HG03060 (cell line): Measurements from ENCODE around the gene HCK.

Experiments used
- ATAC-seq: cut with Tn5 transposase; IDR thresholded peaks from one replicate; pipeline ENCODE4 v1.9.1; 2021; ENCODE audit warnings: low read depth, moderate number of reproducible peaks; ENCODE audit not compliant: unreplicated experiment

The HCK gene

DNA sequence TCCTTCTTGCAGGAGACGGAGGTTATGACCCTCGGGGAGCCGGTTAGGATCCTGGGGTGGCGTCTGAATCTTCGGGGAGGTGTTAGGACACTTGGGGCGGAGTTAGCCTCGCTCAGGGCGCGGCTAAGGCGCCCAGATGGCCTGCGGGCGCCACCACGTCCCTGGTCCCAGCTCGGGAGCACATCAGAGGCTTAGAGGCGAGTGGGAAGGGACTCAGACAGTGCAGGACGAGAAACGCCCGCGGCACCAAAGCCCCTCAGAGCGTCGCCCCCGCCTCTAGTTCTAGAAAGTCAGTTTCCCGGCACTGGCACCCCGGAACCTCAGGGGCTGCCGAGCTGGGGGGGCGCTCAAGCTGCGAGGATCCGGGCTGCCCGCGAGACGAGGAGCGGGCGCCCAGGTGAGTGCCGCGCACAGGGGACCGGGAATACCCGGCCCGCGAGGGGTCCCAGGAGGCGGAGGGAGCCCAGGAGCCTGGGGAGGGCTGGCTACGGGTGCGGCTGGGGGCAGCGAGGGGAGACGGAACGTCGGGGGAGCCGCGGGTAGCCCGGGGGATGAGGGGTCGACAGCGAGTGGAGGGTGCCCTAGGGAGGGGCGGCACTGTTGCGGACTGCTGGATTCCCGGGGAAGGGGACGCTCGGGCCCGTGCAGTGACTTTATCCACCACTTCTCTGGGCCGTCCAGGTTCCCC lies at the start of gene HCK:
Gene HCK, plus strand, starts transcription at position 153 of the 688 bp plus-strand sequence.
- ATAC-seq, result no peak

DNA sequence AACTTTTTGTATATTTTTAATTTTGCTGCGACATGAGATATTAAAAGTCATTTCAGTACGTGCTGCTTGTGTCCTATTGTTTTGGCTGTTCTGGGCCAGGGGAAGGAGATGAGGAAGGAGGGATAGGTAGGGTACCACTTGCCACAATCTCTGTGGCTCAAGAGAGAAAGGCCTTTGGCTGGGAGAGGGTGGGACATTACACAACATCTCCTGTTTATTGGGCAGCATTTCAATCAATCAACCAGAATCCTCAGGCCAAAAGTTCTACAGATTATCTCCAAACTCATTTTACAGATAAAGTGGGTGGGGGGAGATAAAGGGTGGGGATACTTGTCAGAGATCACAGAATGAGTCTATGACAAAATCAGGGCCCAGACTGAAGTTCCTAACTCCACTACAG lies 48.7 kb upstream of the HCK start:
- no peak for ATAC-seq

DNA sequence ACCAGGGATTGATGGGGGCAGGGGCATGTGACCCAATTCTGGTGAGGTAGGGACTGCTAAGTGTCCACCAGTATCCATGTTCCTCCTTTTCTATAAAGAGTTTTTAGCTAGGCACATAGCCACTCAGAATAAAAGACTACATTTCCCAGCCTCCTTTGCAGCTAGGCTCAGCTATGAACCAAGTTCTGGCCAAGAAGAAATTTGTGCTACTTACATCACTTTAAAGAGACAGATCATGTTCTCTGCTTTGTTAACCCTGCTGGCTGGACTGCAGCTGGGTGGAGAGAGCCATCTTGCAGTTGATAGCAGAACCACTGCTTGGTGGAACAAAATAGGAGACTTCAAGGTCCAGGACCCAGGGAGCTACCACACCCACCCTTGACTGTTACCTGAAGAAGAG lies 47.1 kb upstream of the HCK start:
- ATAC-seq, result no peak

DNA sequence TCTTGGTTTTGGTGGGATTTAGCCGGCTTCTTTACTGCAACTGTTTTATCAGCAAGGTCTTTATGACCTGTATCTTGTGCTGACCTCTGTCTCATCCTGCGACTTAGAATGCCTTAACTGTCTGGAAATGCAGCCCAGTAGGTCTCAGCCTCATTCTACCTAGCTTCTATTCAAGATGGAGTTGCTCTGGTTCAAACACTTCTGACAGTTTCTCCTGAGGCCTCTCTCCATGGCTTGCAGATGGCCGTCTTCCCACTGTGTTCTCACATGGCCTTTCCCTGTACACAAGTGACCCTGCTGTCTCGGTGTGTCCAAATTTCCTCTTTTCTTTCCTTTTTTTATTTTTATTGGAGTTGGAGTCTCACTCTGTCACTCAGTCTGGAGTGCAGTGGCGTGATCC lies 46.0 kb upstream of the HCK start:
- ATAC-seq, result no peak

DNA sequence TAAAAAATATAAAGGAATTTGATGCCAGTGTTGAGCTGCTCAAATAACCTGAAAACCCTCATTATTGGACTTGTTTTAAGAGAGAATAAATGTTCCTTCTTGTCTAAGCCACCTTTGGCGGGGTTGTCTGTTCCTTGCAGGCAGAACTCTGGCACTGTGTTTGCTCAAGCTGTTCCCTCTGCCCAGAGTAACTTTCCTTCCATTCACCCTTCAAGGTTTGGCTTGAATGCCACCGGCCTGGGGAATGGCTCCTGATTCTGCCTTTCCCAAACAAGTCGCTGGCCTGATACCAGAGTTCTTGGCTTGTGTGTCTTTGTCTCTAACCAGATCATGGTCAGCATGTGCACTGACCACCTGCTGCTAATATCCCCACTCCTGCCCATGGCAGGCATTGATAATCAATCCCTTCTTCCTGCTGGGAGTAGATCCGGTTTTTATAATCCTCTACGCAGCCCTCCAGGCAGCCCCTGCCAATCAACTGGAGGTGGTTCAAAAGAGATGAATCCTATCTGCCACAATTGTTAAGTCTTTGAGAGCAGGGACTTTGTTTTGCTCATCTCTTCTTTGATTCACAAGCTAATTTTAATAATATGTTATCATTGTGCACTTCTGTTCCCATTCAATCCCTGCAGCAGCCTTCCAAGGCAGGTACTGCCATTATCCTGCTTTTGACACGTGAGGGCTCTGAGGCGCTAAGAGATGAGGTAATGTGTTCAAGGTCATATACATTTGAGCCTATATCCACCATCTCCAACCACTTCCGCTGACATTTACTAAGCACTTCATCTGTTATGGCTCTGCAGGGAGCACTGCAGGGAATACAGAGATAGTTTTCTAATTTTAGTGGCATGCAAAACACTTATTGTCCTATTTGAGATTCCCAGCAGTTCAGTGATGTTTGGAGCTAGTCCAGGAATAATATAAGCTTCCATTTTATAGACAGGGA lies 44.9 kb upstream of the HCK start:
- ATAC-seq, result no peak

DNA sequence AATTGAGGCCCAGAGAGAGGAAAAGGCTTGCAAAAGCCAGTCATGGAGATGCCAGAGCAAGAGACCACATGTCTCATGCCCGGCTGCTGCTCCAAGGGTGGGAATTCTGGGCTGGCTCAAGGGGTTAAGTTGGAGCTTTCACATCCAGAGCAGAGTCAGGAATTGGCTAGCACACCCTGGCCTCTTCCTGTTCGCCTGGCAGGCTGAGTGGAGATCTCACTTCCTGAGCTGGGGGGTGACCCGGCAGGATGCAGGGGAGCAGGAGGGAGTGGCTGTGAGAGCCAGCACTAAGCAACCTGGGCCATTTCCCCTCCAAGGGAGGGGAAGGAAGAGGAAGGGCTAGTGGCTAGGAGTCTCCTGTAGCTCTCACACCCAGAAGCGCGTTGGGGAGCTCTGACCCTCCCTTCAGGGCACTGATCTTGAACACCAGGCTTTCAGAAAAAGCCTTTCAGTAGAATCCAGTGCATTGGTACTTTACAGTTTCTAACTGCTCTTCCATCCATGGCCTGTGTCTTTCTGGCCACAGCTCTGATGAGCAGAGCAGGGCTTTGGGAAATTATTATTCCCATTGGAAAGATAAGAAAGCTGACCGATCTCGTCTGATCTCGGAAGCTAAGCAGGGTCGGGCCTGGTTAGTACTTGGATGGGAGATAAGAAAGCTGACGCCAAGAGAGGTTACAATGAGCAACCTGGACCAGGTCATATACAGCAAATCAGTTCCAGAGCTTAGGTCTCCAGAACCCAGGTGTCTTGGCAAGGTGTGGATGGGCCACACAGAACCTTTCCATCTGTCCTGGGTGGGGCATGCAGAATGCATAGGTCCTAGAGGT lies 44.0 kb upstream of the HCK start:
- no peak for ATAC-seq

DNA sequence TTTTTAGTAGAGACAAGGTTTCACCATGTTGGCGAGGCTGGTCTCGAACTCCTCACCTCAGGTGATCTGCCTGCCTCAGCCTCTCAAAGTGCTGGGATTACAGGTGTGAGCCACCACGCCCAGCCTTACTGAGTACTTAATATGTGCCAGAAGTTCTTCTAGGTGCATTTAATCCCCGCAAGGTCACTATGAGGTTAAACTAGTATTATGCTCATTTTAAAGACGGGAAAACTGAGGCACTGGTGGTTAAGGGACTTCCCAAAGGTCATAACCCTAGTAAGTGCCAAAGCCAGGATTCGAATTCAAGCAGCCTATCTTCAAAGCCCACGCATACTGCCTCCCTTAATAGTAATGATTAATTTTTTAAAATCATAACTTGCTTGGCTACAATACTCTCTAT lies 42.5 kb upstream of the HCK start:
- no peak for ATAC-seq

DNA sequence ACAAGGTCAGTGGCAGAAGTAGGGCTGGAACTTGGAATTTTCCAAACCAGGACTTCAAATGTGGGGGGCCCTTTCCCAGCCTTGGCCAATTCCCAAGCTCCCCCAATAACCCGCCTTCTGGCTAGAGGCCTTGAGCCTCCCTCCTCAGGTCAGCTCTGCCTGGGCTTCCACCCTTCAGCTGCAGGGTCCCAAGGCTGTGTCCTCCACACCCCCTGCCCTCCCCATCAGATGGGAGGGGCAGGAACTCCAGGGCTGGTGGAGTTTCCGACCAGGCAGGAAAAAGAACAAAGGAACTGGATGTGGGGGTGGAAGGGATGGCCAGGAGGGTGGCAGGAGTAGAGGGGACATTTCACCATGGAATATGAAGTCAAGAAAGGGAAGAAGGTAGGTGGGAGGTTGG lies 41.9 kb upstream of the HCK start, which contains the start of gene CCM2L:
Gene CCM2L, plus strand, starts transcription at position 338 of the 400 bp plus-strand sequence. Its CDS starts 17 bp downstream, at position 355.
- ATAC-seq, result no peak

DNA sequence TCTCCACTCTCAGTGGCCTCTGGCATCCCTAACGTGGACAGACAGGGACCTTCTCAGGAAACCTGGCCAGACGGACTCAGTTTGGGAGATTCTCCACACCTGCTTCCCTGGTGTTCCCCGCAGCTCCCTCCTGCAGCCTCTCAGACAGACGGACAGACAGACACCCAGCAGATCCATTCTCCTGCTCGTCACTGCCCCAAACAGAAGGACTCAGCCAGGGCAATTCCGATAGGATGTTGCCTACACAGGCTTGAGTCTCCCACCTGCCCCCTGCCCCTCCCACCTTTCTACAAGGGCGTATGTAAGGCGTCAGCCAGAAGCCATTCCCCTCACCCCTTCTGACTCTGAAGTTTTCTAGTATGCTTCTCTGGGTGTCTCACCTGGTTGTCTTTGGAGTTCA lies 41.4 kb upstream of the HCK start:
- no peak for ATAC-seq

DNA sequence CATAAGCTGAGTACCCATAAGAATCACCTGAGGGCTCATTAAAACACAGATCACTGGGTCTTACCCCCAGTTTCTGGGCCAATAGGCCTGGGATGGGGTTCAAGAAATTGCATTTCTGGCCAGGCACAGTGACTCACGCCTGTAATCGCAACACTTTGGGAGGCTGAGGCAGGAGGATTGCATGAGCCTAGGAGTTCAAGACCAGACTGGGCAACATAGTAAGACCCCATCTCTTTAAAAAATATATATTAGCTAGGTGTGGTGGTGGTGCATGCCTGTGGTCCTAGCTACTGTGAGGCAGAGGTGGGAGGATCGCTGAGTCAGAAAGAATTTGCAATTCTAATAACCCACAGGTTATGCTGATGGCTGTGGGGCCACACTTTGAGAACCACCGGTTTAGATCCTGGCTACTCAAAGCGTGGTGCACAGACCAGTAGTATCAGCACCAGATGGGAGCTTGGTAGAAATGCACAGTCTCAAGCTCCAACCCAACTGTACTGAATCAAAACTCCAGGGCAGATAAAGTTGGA lies 39.8 kb upstream of the HCK start:
- ATAC-seq, result no peak

DNA sequence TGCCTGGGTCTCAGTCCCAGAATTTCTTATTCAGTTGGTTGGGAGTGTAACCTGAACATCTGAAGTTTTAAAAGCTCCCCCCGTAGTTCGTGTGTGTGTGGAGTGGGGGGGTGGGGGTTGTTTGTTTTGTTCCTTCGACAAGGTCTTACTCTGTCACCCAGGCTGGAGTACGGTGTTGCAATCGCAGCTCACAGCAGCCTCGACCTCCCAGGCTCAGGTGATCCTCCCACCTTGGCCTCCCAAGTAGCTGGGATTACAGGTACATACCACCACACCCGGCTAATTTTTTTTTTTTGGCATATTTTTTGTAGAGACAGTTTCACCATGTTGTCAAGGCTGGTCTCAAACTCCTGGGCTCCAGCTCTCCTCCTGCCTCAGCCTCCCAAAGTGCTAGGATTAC lies 38.7 kb upstream of the HCK start:
- no peak for ATAC-seq

DNA sequence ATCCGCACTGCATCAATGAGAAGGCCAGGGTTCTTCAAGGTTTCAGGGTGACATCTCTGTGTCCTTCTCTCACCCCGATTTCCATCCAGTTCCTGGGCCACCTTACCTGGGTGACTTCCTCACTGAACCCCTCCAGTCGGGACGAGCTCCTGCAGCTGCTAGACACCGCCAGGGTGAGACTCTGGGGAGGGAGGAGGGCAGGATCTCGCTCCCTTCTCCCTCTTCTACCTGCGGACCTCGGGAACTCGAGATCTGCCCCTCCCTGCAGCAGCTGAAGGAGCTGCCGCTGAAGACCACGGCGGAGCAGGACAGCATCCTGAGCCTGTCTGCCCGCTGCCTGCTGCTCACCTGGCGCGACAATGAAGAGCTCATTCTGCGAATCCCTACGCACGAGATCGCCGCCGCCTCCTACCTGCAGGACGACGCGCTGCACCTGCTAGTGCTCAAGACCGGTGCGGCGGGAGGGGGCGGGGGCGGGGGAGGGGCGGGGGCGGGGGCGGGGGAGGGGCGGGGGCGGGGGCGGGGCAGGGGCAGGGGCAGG lies 34.3 kb upstream of the HCK start:
- no peak for ATAC-seq

DNA sequence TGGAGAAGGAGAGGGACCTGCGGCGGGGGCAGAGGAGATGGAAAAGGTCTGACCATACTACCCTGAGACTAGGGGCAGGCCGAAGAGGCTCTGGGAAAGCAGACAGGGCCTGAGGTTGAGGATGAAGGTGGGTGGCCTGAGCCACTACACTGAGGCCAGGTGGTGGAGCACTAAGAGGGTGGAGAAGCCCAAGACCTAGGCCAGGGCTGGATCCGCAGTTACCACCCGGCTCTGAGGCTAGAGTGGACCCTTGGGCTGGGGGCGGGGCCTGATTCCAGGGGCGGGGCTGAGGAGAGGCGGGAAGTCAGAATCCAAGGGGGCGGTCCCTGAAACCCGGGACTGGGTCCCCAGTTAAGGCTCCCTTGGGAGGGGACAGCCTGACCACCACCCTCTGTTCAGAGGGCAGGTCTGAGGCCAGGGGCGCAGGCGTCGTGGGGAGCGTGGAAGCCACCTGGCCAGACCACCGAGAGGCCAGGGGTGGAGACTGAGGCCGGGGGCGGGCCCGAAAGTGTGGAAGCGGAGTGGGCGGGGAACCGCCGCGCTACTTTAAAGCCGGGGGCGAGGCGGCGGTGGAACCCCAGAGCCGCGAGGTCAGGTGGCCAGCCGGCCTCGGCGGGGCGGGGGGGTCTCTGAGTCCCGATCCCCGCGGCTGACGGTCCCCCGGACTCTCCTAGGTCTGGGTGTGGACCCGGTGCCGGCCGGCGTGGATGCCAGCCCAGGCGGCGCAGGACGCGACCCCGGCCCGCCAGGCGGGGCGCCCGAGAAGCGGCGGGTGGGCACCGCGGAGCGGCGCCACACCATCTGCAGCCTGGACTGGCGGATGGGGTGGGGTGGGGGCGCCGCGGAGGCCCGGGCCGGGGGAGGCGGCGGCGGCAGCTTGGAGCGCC lies 33.5 kb upstream of the HCK start:
- no peak for ATAC-seq

DNA sequence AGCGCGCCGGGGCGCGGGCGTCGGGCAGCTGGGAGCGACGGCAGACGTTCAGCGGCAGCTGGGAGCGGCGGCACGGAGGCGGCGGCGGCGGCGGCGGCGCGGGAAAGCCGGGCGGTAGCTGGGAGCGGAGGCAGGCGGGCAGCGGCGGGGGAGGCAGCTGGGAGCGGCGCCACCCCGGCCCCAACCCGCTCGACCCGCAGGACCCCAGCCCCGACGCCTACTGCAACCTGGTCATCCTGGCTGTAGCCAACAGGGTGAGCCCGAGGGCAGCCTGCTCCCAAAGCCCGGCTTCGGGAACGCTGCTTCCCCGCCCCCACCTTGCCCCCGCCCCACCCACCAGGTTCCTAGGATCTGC lies 32.9 kb upstream of the HCK start:
- ATAC-seq, result no peak

DNA sequence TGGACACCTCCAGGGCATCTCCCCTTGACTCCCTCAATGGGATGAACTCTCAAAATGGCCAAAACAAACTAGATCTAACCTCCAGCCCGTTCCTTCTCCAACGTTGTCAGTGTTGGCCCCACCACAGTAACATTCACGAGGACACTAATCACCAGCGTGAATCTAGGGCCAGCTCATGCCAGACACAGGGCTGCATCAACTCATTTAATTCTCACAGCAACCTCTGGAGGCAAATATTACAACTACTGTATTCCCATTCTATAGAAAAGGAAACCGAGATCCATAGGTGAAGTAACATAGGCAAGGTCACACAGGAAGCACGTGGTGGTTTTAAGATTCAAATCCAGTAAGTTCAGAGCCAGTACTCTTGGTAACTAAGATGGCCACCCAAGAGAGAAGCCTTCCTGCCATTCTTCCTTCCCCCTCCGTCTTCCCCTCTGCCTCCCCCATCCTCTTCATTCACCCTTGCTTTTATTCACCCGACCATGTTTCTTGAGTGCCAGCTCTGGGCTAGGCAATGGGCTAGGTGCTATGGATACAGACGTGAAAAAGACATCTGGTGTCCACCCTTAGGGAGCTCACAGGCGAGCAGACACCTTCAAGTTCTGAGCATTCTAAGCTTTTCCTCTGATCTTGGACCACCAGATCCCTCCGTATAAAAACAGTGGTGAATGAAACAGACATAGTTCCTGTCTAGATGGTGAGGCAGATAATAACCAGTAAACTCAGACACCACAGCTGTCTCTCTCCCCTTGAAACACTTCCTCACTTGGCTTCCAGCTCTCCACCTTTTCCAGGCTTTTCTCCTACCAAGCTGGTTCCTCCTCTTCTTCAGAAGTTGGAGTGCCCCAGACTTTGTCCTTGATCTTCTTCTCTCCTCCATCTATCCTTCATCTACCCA lies 32.2 kb upstream of the HCK start:
- no peak for ATAC-seq

DNA sequence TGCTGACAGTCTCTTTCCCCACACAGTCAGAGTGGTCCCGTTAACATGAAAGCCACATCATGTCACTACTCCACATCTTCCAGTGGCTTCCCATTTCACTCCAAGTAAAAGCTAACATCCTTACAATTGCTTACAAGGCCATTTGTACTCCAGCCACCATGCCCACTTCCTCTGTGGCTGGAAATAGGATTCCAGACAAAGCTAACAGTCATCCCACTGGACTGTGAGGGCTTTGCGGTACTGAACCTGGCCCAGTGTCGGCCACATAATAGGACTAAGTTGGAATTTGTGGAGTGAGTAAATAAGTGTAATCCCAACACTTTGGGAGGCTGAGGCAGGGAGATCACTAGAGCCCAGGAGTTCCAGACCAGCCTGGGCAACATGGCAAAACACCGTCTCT lies 31.0 kb upstream of the HCK start:
- ATAC-seq, result no peak

DNA sequence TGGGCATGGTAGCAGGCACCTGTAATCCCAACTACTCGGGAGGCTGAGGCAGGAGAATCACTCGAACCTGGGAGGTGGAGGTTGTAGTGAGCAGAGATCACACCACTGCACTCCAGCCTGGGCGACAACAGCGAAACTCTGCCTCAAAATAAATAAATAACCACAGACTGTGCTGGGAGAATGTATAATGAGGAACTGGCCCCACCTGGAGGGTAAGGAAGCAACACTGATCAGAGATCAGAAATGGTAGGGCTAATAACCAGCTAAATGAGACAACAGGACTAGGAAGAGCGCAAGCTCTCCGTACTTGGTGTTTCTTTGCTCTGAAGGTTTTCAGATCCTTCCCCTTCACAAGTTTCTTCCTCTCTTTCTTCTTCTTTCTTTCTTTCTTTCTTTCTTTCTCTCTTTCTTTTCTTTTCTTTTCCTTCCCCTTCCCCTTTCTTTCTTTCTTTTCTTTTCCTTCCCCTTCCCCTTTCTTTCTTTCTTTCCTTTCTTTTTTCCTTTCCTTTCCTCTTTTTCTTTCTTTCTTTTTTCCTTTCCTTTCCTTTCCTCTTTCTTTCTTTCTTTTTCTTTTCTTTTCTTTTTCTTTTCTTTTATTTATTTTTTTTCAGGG lies 27.3 kb upstream of the HCK start:
- ATAC-seq, result no peak

DNA sequence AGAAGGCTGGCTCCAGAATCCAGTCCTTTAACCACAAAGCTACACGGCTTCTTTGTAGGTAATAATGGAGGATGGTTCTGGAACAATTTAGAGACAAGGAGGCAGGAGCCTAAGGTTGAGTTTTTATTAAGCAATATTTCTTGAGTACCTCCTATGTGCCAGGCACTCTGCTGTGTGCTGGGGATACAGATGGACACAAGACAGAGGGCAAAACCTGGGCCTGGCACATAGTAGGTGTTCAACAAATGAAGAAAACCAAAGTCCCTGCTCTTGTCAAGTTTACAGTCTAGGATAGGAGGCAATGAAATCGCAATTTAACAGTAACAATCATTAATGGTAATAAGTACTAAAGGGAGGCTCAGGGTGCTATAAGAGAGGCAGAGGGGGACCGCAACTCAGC lies 24.4 kb upstream of the HCK start:
- no peak for ATAC-seq
